Spleen (tissue), 11 donors: Measurements from ENCODE around the gene FAM204A. TPM values are rescaled to one million over a fixed set of nuclear protein-coding genes. Genes with fewer than 3 reads are reported as not detected.

Source experiments
- DNase-seq: peaks from one replicate; pipeline ENCODE4 v3.0.0-alpha.2; 2020
- H3K27ac ChIP-seq, 8 donors: fragments of 200-600 bp; sonication (generic) in 7 of 8; 1 replicate in 4 of 8; 2 replicates in 4 of 8; pipeline versions ENCODE4 v1.5.0 to v1.8.0; 2016 to 2021; ENCODE audit warnings: inconsistent platforms in 4 of 8, mild to moderate bottlenecking in 4 of 8, moderate library complexity in 1 of 8
- H3K27me3 ChIP-seq, 7 donors: fragments of 200-600 bp; sonication (generic) in 6 of 7; replicated peaks in 1 of 7; 1 replicate in 4 of 7; 2 replicates in 3 of 7; pipeline versions ENCODE4 v1.5.0 to v1.8.0; 2016 to 2021; ENCODE audit warnings: inconsistent platforms in 3 of 7, mild to moderate bottlenecking in 1 of 7
- H3K36me3 ChIP-seq, 6 donors: fragments of 200-600 bp; sonication (generic) in 5 of 6; 1 replicate in 4 of 6; 2 replicates in 2 of 6; pipeline versions ENCODE4 v1.5.0 to v1.8.0; 2016 to 2021; ENCODE audit warnings: inconsistent platforms in 2 of 6
- H3K4me1 ChIP-seq, 6 donors: fragments of 200-600 bp; sonication (generic) in 5 of 6; 1 replicate in 3 of 6; 2 replicates in 3 of 6; pipeline versions ENCODE4 v1.5.0 to v1.8.0; 2016 to 2021; ENCODE audit warnings: inconsistent platforms in 3 of 6
- H3K4me3 ChIP-seq, 8 donors: fragments of 200-600 bp; sonication (generic) in 7 of 8; 1 replicate in 4 of 8; 2 replicates in 4 of 8; pipeline versions ENCODE4 v1.5.0 to v1.8.0; 2016 to 2021; ENCODE audit warnings: inconsistent platforms in 4 of 8, mild to moderate bottlenecking in 4 of 8, moderate library complexity in 2 of 8
- H3K9me3 ChIP-seq, 8 donors: fragments of 200-600 bp; sonication (generic) in 7 of 8; 1 replicate in 4 of 8; 2 replicates in 4 of 8; pipeline versions ENCODE4 v1.5.0 to v1.8.0; 2016 to 2021; ENCODE audit warnings: inconsistent platforms in 4 of 8
- POLR2A ChIP-seq, 3 donors: fragments of 450-650 bp; IDR thresholded peaks; one replicate each; pipeline ENCODE4 v1.5.1; 2017; ENCODE audit warnings: antibody characterized with exemption in 3 of 3, mild to moderate bottlenecking in 1 of 3
- POLR2AphosphoS5 ChIP-seq, 3 donors: sonication (generic); formaldehyde crosslinking; IDR thresholded peaks; one replicate each; pipeline ENCODE4 v1.5.1; 2017; ENCODE audit warnings: antibody characterized with exemption in 3 of 3
- WGBS, 5 donors: extraction: QIAGEN DNeasy Blood & Tissue Kit in 3 of 5; methylation state at CpG; one replicate each; pipeline versions ENCODE4 v1.1.5 to v1.1.7; 2013 to 2018; 5-methylcytosine and 5-hydroxymethylcytosine counted together
- intact Hi-C: fragments of 100-400 bp; cut with DNase I; formaldehyde crosslinking; loops from one replicate; pipeline ENCODE4 v1.15.0; 2023; ENCODE audit warnings: low total_unique reads
- polyA plus RNA-seq, 3 donors: library from polyadenylated mRNA; stranded (reverse); fragments of 200-250 nt; gene quantifications; one replicate each; pipeline ENCODE4 v1.2.1, GENCODE V29; 2013
- total RNA-seq, 7 donors: library from RNA; depleted of rRNA in 3 of 7; stranded (reverse); fragments of >200 nt in 3 of 7; fragmentation: NEBNext Ultra II Directional in 4 of 7; extraction: Animal tissue kit (Norgen Biotek cat#: 25700) in 4 of 7; gene quantifications; one replicate each; pipeline versions ENCODE4 v1.1.0 to v1.2.1, GENCODE V29; 2016 to 2021
- TF ChIP-seq, protein P1 (sequence below), 11 experiments: fragments of 200-600 bp in 7 of 11; fragments of 450-650 bp in 4 of 11; sonication (generic) in 4 of 11; IDR thresholded peaks in 8 of 11; conservative IDR thresholded peaks in 3 of 11; 1 replicate in 7 of 11; 2 replicates in 4 of 11; pipeline versions ENCODE4 v1.4.0 to v1.8.0; 2016 to 2021; ENCODE audit warnings: antibody characterized with exemption in 11 of 11, inconsistent platforms in 4 of 11, mild to moderate bottlenecking in 1 of 11
- donor health status: healthy with polysubstance abuse.
- donor health status: DM: no; HTN: no; CAD: no; lungs with moderate emphysema.
- donor health status: DM: no; HTN: no; CAD: no.
- donor health status: Bipolar disorder and iron deficiency.
- donor health status: healthy.
- donor health status: DM: no; HTN: no; CAD: no.
- donor health status: DM: yes; HTN: yes; CAD: no.

FAM204A gene
- total and polyA plus RNA-seq, 10 donors, result 39.5 to 78.2 (median 54.2) TPM

DNA sequence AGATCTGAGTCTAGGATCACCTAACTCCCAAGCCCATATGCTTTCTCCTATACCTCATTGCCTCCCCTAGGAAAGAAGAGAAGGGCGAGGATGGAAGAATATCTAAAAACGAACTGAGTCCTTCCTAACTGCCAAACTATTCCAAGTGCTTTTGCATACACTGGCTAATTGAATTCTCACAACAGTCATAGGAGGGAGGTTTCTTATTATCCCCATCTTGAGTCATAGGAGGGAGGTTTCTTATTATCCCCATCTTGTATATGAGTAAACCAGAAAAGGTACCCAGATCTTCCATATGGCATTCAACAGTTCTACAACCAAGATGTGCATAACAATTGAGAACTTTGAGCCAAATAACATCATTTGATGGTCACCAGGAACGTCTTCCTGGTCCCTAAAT is 13.1 kb upstream of the FAM204A start:
- intact Hi-C loops, result no loop called here

DNA sequence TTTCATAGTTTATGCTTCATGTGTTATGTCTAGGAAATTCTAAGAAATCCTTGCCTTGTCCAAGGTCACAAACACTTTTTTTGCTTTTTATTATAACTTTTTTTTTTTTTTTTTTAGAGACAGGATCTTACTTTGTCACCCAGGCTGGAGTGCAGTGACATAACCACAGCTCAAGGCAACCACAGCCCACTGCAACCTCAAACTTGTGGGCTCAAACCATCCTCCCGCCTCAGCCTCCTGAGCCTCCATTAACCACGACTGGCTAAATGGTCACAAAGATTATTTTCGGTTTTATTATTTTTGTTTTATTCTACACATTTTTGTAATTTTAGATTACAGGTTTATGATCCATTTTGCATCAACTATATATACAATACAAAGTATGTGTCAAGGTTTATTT is 7.1 kb upstream of the FAM204A start:
- H3K9me3 ChIP-seq, result peaks cover 0 to 5% (median 0%) of the 10 kb centered on the region in 8 donors
- intact Hi-C loops, result no loop called here
- TF ChIP-seq, protein P1, sequence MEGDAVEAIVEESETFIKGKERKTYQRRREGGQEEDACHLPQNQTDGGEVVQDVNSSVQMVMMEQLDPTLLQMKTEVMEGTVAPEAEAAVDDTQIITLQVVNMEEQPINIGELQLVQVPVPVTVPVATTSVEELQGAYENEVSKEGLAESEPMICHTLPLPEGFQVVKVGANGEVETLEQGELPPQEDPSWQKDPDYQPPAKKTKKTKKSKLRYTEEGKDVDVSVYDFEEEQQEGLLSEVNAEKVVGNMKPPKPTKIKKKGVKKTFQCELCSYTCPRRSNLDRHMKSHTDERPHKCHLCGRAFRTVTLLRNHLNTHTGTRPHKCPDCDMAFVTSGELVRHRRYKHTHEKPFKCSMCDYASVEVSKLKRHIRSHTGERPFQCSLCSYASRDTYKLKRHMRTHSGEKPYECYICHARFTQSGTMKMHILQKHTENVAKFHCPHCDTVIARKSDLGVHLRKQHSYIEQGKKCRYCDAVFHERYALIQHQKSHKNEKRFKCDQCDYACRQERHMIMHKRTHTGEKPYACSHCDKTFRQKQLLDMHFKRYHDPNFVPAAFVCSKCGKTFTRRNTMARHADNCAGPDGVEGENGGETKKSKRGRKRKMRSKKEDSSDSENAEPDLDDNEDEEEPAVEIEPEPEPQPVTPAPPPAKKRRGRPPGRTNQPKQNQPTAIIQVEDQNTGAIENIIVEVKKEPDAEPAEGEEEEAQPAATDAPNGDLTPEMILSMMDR (IDR thresholded peaks at IDR 0.05 in 8 of 11, conservative IDR thresholded peaks at IDR 0.05 in 3 of 11), result no peak
- no peak for DNase-seq
- H3K27me3 ChIP-seq, result peaks cover 0 to 11% (median 0%) of the 10 kb centered on the region in 7 donors
- H3K4me1 ChIP-seq, result no peaks in the 10 kb centered on the region
- no peak overlapping the region for H3K4me3 ChIP-seq
- WGBS, 5 donors, result 67 to 77% (median 71%) methylated on average over 3 of the region's 3 CpGs
- H3K27ac ChIP-seq, result no peak overlapping the region
- no peaks in the 10 kb centered on the region for H3K36me3 ChIP-seq

More for the DNA sequence above, 13.1 kb upstream of the FAM204A start:
- TF ChIP-seq POLR2A (IDR thresholded peaks at IDR 0.05), result no peak
- TF ChIP-seq, protein P1 (IDR thresholded peaks at IDR 0.05 in 8 of 11, conservative IDR thresholded peaks at IDR 0.05 in 3 of 11), result no peak
- TF ChIP-seq POLR2AphosphoS5 (IDR thresholded peaks at IDR 0.05), result no peak
- Histone ChIP-seq H3K27me3 (peaks cover 0 to 15% (median 0%) of the 10 kb centered on the region in 7 donors), H3K4me3 (no peak overlapping the region), H3K9me3 (peaks cover 0 to 5% (median 0%) of the 10 kb centered on the region in 8 donors), H3K36me3 (no peaks in the 10 kb centered on the region), H3K4me1 (no peaks in the 10 kb centered on the region), H3K27ac (no peak overlapping the region)
- 56 to 78% (median 64%) methylated on average over 3 of the region's 3 CpGs for WGBS, 5 donors
- DNase-seq, result no peak

DNA sequence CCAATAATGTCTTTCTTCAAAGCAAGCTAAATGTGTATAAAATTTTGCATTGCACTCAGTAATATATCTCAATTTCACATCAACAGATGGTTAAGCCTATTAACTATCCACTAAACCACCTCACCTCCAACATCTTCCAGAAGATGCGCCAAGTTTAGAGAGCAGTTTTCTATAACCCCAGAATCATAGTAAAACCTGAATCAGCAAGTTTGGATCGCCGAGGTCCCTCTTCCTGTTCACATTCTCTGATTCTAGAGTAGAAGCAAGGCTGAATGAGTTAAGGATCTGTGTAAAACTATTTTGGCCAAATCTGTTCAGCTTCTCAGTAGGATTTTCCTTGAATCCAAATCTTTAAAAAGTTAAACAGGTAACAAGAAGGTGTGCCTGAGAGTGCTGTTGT is 1.4 kb upstream of the FAM204A start:
- peaks cover 13 to 42% (median 40%) of the 10 kb centered on the region in 6 donors for H3K4me1 ChIP-seq
- intact Hi-C loops, result no loop called here
- H3K27ac ChIP-seq, result no peak overlapping the region
- WGBS, 5 donors, result 83 to 92% (median 85%) methylated on average over 3 of the region's 3 CpGs
- no peaks in the 10 kb centered on the region for H3K9me3 ChIP-seq
- TF ChIP-seq, protein P1 (IDR thresholded peaks at IDR 0.05 in 8 of 11, conservative IDR thresholded peaks at IDR 0.05 in 3 of 11), result no peak
- TF ChIP-seq POLR2A (IDR thresholded peaks at IDR 0.05) (no peak), POLR2AphosphoS5 (IDR thresholded peaks at IDR 0.05) (no peak)
- peaks cover 0 to 8% (median 0%) of the 10 kb centered on the region in 6 donors for H3K36me3 ChIP-seq
- H3K4me3 ChIP-seq, result no peak overlapping the region
- no peaks in the 10 kb centered on the region for H3K27me3 ChIP-seq
- DNase-seq, result no peak

DNA sequence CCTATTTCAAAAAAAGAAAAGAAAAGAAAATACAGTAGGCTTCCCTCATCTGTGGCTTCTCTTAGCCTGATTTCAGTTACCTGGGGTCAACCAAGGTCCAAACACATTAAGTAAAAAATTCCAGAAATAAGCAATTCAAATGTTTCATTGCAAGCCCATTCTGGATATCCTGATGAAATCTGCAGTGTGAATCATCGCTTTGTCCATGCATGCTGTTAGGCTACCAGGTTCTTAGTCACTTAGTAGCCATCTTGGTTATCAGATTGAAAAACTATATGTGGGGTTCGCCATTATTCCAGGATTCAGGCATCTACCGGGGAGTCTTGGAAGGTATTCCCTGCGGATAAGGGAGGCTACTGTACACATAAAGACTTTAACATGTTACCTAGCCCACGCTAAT is 991 bp upstream of the FAM204A start:
- DNase-seq, result no peak
- H3K27me3 ChIP-seq, result no peaks in the 10 kb centered on the region
- H3K36me3 ChIP-seq, result peaks cover 0 to 8% (median 0%) of the 10 kb centered on the region in 6 donors
- no peak overlapping the region for H3K27ac ChIP-seq
- intact Hi-C loops, result no loop called here
- H3K4me3 ChIP-seq, result peak overlapping the region in 1 of 8 donors; percentile 93
- no peaks in the 10 kb centered on the region for H3K9me3 ChIP-seq
- H3K4me1 ChIP-seq, result peaks cover 13 to 46% (median 44%) of the 10 kb centered on the region in 6 donors
- WGBS, 5 donors, result 96 to 97% (median 96%) methylated on average over 5 of the region's 5 CpGs
- TF ChIP-seq, protein P1 (IDR thresholded peaks at IDR 0.05 in 8 of 11, conservative IDR thresholded peaks at IDR 0.05 in 3 of 11), result no peak
- TF ChIP-seq POLR2A (IDR thresholded peaks at IDR 0.05), result no peak
- TF ChIP-seq POLR2AphosphoS5 (IDR thresholded peaks at IDR 0.05), result no peak
